Thoracic aorta (tissue), 2 donors: ENCODE measurements around the gene GMDS. TPM values are rescaled to one million over a fixed set of nuclear protein-coding genes. Genes with fewer than 3 reads are reported as not detected.

Experiments
- ATAC-seq: fragments of 150-250 bp; one replicate; pipeline ENCODE4 v1.8.0; 2017; ENCODE audit warnings: low read depth; ENCODE audit not compliant: insufficient number of reproducible peaks, low FRiP score
- DNase-seq: peaks from one replicate; pipeline ENCODE4 v3.0.0-alpha.2; 2020; ENCODE audit warnings: low spot score
- H3K27ac ChIP-seq, 2 donors: fragments of 200-600 bp; sonication (generic); 1 replicate in 1 of 2; 2 replicates in 1 of 2; pipeline ENCODE4 v1.5.1; 2016; ENCODE audit warnings: mild to moderate bottlenecking in 2 of 2, moderate library complexity in 2 of 2
- H3K27me3 ChIP-seq: fragments of 200-600 bp; sonication (generic); replicated peaks from 2 replicates; pipeline ENCODE4 v1.6.0; 2016; ENCODE audit warnings: mild to moderate bottlenecking; ENCODE audit not compliant: insufficient read depth
- H3K36me3 ChIP-seq: fragments of 200-600 bp; sonication (generic); one replicate; pipeline ENCODE4 v1.5.1; 2016
- H3K4me1 ChIP-seq, 2 donors: fragments of 200-600 bp; sonication (generic); 1 replicate in 1 of 2; 2 replicates in 1 of 2; pipeline versions ENCODE4 v1.5.1 to v1.6.0; 2016; ENCODE audit warnings: low read depth in 2 of 2, mild to moderate bottlenecking in 1 of 2; ENCODE audit not compliant: control insufficient read depth in 1 of 2
- H3K4me3 ChIP-seq: fragments of 200-600 bp; sonication (generic); 2 replicates; pipeline ENCODE4 v1.5.1; 2016; ENCODE audit warnings: mild to moderate bottlenecking
- H3K9me3 ChIP-seq: fragments of 200-600 bp; sonication (generic); 2 replicates; pipeline ENCODE4 v1.5.1; 2016
- CTCF ChIP-seq: fragments of 200-600 bp; sonication (generic); IDR thresholded peaks from one replicate; pipeline ENCODE4 v1.5.1; 2019; ENCODE audit warnings: antibody characterized with exemption
- total RNA-seq, 2 donors: library from RNA; depleted of rRNA; stranded (reverse); fragments of >200 nt; gene quantifications; one replicate each; pipeline versions ENCODE4 v1.1.0 to v1.2.3, GENCODE V29; 2016

Gene GMDS
- total RNA-seq, 2 donors from 2014 or later = 87.8 to 87.9 TPM

GRCh38 chr6:1993042-1993441, 252.4 kb downstream of the GMDS start:
- no peak for TF ChIP-seq CTCF
- no peak for ATAC-seq
- H3K4me3 ChIP-seq = no peak overlapping the region
- H3K27me3 ChIP-seq = no peaks in the 10 kb centered on the region
- DNase-seq = no peak
- H3K36me3 ChIP-seq = no peaks in the 10 kb centered on the region
- no peak overlapping the region for H3K27ac ChIP-seq
- H3K4me1 ChIP-seq = peaks cover 0 to 8% of the 10 kb centered on the region in 2 donors
- H3K9me3 ChIP-seq = no peaks in the 10 kb centered on the region

GRCh38 chr6:1991332-1991878, 254.0 kb downstream of the GMDS start:
- Histone ChIP-seq H3K9me3 (no peaks in the 10 kb centered on the region), H3K27ac (no peak overlapping the region), H3K36me3 (no peaks in the 10 kb centered on the region), H3K27me3 (no peaks in the 10 kb centered on the region), H3K4me3 (no peak overlapping the region), H3K4me1 (peaks cover 11 to 24% of the 10 kb centered on the region in 2 donors)
- DNase-seq (no peak), ATAC-seq (no peak)
- TF ChIP-seq CTCF = no peak

- ATAC-seq (no peak), DNase-seq (no peak)
- Histone ChIP-seq H3K36me3 (no peaks in the 10 kb centered on the region), H3K4me1 (peaks cover 11 to 28% of the 10 kb centered on the region in 2 donors), H3K4me3 (no peak overlapping the region), H3K27ac (no peak overlapping the region), H3K27me3 (no peaks in the 10 kb centered on the region), H3K9me3 (no peaks in the 10 kb centered on the region)
- TF ChIP-seq CTCF = no peak
These were observed 256.6 kb downstream of the GMDS start for GRCh38 chr6:1988843-1989242.

GRCh38 chr6:1987640-1988039, 257.8 kb downstream of the GMDS start:
- ATAC-seq = no peak
- Histone ChIP-seq H3K9me3 (no peaks in the 10 kb centered on the region), H3K27me3 (no peaks in the 10 kb centered on the region), H3K27ac (no peak overlapping the region), H3K4me3 (no peak overlapping the region), H3K36me3 (no peaks in the 10 kb centered on the region), H3K4me1 (peaks cover 11 to 28% of the 10 kb centered on the region in 2 donors)
- no peak for TF ChIP-seq CTCF
- no peak for DNase-seq

GRCh38 chr6:1986454-1987243, 258.8 kb downstream of the GMDS start:
- ATAC-seq (peak; percentile 43), DNase-seq (no peak)
- peaks cover 11 to 28% of the 10 kb centered on the region in 2 donors for H3K4me1 ChIP-seq
- no peaks in the 10 kb centered on the region for H3K36me3 ChIP-seq
- no peak overlapping the region for H3K4me3 ChIP-seq
- peak overlapping the region in 1 of 2 donors; percentile 16 for H3K27ac ChIP-seq
- H3K27me3 ChIP-seq = no peaks in the 10 kb centered on the region
- H3K9me3 ChIP-seq = no peaks in the 10 kb centered on the region
- TF ChIP-seq CTCF = no peak
